Lower lobe of right lung (tissue), 2 donors: ENCODE data around the gene DCAKD. TPM values are rescaled to one million over a fixed set of nuclear protein-coding genes. Genes with fewer than 3 reads are reported as not detected.

Experiments
- ATAC-seq, 2 donors: fragments of 200-7000 bp; cut with Tn5 transposase; one replicate each; pipeline ENCODE4 v1.9.1; 2020 to 2022; ENCODE audit warnings: mild to moderate bottlenecking in 2 of 2, moderate library complexity in 2 of 2
- DNase-seq: peaks from one replicate; pipeline ENCODE4 v3.0.0-alpha.2; 2020
- H3K27ac ChIP-seq: fragments of 200-600 bp; one replicate; pipeline ENCODE4 v1.8.0; 2022
- H3K27me3 ChIP-seq: fragments of 200-600 bp; one replicate; pipeline ENCODE4 v1.8.0; 2022; ENCODE audit warnings: low read depth
- H3K36me3 ChIP-seq: fragments of 200-600 bp; one replicate; pipeline ENCODE4 v1.8.0; 2022; ENCODE audit warnings: mild to moderate bottlenecking
- H3K4me1 ChIP-seq: fragments of 200-600 bp; one replicate; pipeline ENCODE4 v1.8.0; 2022
- H3K4me3 ChIP-seq: fragments of 200-600 bp; one replicate; pipeline ENCODE4 v1.8.0; 2022; ENCODE audit warnings: mild to moderate bottlenecking
- H3K9me3 ChIP-seq: fragments of 200-600 bp; one replicate; pipeline ENCODE4 v1.8.0; 2022
- intact Hi-C: fragments of 100-400 bp; cut with DNase I; formaldehyde crosslinking; loops from one replicate; pipeline ENCODE4 v1.11.0; 2022
- total RNA-seq: library from RNA; stranded (reverse); fragmentation: NEBNext Ultra II Directional; extraction: Animal tissue kit (Norgen Biotek cat#: 25700); gene quantifications from one replicate; pipeline ENCODE4 v1.2.1, GENCODE V29; 2021
- TF ChIP-seq, protein P1 (sequence below): fragments of 200-600 bp; IDR thresholded peaks from one replicate; pipeline ENCODE4 v1.8.0; 2022; ENCODE audit warnings: antibody characterized with exemption, mild to moderate bottlenecking
- donor health status: DM: no; HTN: yes; CAD: no; lungs with severe emphysema.

Gene DCAKD
- total RNA-seq, 1 donor from 2014 or later = 20.1 TPM

DNA sequence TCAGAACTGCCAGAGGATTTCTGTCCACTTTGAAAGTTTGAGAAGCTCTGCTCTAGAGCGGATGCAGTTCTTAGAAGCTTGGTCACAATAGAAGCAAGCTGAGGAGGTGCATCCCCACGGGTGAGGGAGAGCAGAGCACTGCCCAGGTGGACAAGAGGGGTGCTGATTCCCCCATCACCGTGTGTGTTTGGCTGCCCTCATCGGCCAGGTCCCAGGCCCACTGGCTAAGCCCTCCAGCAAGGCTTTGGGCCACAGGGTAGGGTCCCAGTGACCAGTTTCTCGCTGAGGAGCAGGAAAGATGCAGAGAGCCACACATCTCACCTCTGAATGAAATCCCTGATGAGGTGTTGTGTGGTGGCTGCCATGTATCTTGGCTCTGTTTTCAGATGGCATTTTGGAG is 36.5 kb upstream of the DCAKD start:
- ATAC-seq (no peak), DNase-seq (no peak)
- intact Hi-C loops = no loop called here
- Histone ChIP-seq H3K27ac (no peak overlapping the region), H3K4me1 (peaks cover 23% of the 10 kb centered on the region), H3K9me3 (no peaks in the 10 kb centered on the region), H3K36me3 (peaks cover 92% of the 10 kb centered on the region), H3K4me3 (no peak overlapping the region), H3K27me3 (no peaks in the 10 kb centered on the region)
- TF ChIP-seq, protein P1, sequence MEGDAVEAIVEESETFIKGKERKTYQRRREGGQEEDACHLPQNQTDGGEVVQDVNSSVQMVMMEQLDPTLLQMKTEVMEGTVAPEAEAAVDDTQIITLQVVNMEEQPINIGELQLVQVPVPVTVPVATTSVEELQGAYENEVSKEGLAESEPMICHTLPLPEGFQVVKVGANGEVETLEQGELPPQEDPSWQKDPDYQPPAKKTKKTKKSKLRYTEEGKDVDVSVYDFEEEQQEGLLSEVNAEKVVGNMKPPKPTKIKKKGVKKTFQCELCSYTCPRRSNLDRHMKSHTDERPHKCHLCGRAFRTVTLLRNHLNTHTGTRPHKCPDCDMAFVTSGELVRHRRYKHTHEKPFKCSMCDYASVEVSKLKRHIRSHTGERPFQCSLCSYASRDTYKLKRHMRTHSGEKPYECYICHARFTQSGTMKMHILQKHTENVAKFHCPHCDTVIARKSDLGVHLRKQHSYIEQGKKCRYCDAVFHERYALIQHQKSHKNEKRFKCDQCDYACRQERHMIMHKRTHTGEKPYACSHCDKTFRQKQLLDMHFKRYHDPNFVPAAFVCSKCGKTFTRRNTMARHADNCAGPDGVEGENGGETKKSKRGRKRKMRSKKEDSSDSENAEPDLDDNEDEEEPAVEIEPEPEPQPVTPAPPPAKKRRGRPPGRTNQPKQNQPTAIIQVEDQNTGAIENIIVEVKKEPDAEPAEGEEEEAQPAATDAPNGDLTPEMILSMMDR = no peak

DNA sequence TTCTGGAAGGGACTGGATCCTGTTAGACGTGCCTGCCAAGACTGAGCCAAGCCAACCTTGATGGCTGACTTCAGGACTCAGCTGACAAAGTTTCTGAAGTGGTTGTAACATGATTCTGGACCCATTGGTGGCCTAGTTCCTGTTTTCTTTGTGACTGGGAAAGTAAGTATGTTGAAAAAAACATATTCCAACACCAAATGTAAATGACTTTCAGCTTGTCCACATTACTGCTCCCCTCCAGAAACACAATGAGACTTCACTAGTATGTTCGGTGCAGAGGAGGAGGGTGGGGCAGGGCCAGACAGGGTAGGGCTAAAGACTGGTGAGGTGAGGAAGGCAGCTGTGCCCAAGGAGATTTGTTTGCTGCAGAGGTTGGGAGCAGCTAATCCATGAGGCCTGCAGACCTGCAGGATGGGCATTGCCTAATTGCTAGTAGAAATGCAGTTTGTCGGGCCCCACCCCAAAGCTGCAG is 36.1 kb upstream of the DCAKD start:
- Histone ChIP-seq H3K36me3 (peaks cover 97% of the 10 kb centered on the region), H3K27ac (no peak overlapping the region), H3K27me3 (no peaks in the 10 kb centered on the region), H3K4me1 (peaks cover 18% of the 10 kb centered on the region), H3K9me3 (no peaks in the 10 kb centered on the region), H3K4me3 (no peak overlapping the region)
- ATAC-seq = no peak
- TF ChIP-seq, protein P1 = no peak
- DNase-seq = no peak
- intact Hi-C loops = no loop called here

DNA sequence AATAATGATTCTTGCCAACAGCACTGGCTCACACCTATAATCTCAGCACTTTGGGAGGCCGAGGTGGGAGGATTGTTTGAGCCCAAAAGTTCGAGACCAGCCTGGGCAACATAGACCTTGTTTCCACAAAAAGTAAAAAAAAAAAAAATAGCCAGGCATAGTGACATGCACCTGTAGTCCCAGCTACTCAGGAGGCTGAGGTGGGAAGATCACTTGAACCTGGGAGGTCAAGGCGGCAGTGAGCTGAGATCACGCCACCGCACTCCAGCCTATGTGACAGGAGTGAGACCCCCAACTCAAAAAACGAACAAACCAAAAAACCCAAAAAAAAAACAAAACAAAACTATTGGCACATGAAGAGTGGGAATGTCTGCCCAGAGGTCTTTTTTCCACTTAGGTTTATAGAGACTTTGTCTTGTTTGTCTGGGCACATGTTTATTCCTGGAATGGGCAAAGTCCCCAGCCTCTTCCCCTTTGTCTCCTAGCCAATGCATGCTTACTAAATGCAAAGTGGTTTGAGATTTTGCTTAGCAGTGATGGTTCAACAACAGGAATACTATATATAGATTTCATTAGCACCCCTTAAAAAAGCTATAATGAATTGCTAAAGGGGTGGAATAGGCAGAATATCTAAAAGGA is 35.6 kb upstream of the DCAKD start:
- Histone ChIP-seq H3K27ac (no peak overlapping the region), H3K4me3 (no peak overlapping the region), H3K27me3 (no peaks in the 10 kb centered on the region), H3K4me1 (peaks cover 13% of the 10 kb centered on the region), H3K9me3 (no peaks in the 10 kb centered on the region), H3K36me3 (peaks cover 99% of the 10 kb centered on the region)
- TF ChIP-seq, protein P1 = no peak
- DNase-seq (no peak), ATAC-seq (no peak)
- intact Hi-C loops = no loop called here

DNA sequence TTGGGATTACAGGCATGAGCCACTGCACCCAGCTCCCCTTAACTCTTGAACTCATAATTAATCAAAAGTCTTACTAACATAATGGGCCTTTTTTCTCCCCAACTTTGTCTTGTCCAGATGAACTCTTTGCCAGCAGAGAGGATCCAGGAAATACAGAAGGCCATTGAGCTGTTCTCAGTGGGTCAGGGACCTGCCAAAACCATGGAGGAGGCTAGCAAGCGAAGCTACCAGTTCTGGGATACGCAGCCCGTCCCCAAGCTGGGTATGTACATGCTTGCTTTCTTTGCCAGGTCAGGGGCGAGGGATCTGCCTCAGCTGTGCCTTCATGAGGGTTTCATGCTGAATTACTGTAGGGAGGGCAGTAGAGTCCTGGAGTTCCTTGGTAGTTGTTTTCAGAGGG is 35.0 kb upstream of the DCAKD start:
- H3K36me3 ChIP-seq = peaks cover 99% of the 10 kb centered on the region
- no peak overlapping the region for H3K27ac ChIP-seq
- DNase-seq (no peak), ATAC-seq (no peak)
- H3K4me1 ChIP-seq = peaks cover 9% of the 10 kb centered on the region
- H3K27me3 ChIP-seq = no peaks in the 10 kb centered on the region
- H3K4me3 ChIP-seq = no peak overlapping the region
- TF ChIP-seq, protein P1 = no peak
- no peaks in the 10 kb centered on the region for H3K9me3 ChIP-seq
- intact Hi-C loops = no loop called here

DNA sequence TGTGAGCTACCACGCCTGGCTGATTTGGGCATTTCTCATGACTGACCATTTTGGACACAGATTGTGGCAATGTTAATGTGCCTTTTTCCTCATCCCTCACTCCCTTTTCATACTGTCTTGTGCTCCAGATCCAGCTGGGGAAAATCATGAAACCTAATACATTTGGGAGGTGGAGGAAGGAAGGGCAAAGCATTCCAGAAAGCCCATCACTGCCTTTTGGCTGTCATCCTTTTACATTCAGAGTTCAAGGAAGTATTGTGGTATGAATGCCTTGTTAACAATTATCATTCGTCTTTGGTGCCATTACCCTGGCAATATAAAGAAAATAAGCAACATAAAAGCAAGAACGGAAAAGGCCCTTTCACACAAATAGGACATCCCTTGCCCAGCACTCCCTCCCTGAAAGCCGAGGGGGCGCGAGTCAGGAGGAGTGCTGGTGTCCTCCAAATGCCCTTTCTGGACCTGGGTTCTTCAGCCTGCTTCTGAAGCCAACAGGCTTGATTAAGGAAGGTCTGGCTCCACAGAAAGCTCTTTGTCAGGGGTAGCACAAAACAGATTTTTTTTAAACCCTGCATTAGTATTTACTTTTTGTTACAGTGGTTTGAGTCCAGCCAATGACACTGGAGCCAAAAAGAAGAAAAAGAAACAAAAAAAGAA is 29.7 kb upstream of the DCAKD start:
- Histone ChIP-seq H3K36me3 (peaks cover 68% of the 10 kb centered on the region), H3K4me3 (no peak overlapping the region)
- intact Hi-C loops = no loop called here

More for the DNA sequence above, 29.7 kb upstream of the DCAKD start:
- ATAC-seq = no peak
- no peaks in the 10 kb centered on the region for H3K9me3 ChIP-seq
- DNase-seq = no peak
- no peak overlapping the region for H3K27ac ChIP-seq
- TF ChIP-seq, protein P1 = no peak
- H3K27me3 ChIP-seq = no peaks in the 10 kb centered on the region
- H3K4me1 ChIP-seq = peaks cover 19% of the 10 kb centered on the region
